ENCODE results near the gene VSIG10. TPM values are rescaled to one million over a fixed set of nuclear protein-coding genes. Genes with fewer than 3 reads are reported as not detected.

Gene VSIG10
- total and polyA plus RNA-seq, 2 of the 13 experiments (the other 11 are each of a cell fraction or from before 2014, with no cell fraction given), result 25.6 to 42.5 TPM

- TF ChIP-seq ZBTB40 (IDR thresholded peaks at IDR 0.05) (no peak), ZBTB40 (CRISPR knock-in tag; IDR thresholded peaks at IDR 0.05) (peak; percentile 60), HOXA7 (CRISPR knock-in tag; IDR thresholded peaks at IDR 0.05) (no peak), ZNF674 (CRISPR knock-in tag; IDR thresholded peaks at IDR 0.05; ENCODE audit: low read depth) (no peak), ZNF574 (CRISPR knock-in tag; IDR thresholded peaks at IDR 0.05) (peak; percentile 89), HMG20A (CRISPR knock-in tag; IDR thresholded peaks at IDR 0.05; ENCODE audit: borderline replicate concordance) (peak; percentile 58), ZNF703 (CRISPR knock-in tag; IDR thresholded peaks at IDR 0.05; ENCODE audit: borderline replicate concordance) (peak; percentile 73; the same call in 1 of the 2 replicates), THAP9 (CRISPR knock-in tag; IDR thresholded peaks at IDR 0.05; ENCODE audit: borderline replicate concordance) (peak; percentile 70; the same call in 1 of the 2 replicates), ZNF101 (CRISPR knock-in tag; IDR thresholded peaks at IDR 0.05; ENCODE audit: borderline replicate concordance, low read depth) (no peak), PRPF4 (IDR thresholded peaks at IDR 0.05; ENCODE audit: low read depth, low read length, poor library complexity, severe bottlenecking) (no peak), ZNF180 (CRISPR knock-in tag; IDR thresholded peaks at IDR 0.05; ENCODE audit: borderline replicate concordance, low read depth) (no peak)
Observed at GRCh38 chr12:118135788-118136558, 32.2 kb upstream of the VSIG10 start, which contains the start of gene PEBP1 (continued).
